ENCODE data around the gene TCF12.

Gene TCF12

DNA sequence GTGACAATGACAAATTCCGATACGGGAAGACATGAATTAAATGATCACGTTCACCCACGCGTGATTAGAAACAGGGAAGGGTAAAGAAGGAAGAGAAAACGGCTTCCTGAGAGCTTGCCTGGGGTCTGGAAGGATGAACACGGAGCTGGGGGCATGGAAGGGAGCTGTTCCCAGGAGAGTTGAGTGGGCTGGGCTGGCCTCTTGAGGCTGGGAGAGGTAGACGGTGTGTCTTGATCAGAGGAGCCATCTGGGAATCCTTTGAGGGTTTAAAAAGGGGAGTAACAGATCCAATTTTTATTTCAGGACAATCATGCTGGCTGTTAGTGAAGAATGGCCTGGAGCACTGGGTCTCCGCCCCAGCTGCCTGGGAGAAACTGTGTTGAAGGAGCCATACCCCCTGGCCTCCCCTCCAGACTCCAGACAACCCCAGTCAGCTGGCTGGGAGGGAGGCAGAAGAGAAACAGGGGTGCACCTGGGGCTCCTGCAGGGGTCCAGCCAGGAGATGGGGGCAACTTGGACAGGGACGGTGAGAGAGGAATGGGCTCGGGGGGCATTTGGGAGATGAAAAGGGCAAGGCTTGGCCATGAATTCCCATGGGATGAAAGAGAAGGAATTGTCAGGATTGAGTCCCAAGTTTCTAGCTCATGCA, 404.3 kb downstream of the TCF12 start:
- TF ChIP-seq, protein P1, sequence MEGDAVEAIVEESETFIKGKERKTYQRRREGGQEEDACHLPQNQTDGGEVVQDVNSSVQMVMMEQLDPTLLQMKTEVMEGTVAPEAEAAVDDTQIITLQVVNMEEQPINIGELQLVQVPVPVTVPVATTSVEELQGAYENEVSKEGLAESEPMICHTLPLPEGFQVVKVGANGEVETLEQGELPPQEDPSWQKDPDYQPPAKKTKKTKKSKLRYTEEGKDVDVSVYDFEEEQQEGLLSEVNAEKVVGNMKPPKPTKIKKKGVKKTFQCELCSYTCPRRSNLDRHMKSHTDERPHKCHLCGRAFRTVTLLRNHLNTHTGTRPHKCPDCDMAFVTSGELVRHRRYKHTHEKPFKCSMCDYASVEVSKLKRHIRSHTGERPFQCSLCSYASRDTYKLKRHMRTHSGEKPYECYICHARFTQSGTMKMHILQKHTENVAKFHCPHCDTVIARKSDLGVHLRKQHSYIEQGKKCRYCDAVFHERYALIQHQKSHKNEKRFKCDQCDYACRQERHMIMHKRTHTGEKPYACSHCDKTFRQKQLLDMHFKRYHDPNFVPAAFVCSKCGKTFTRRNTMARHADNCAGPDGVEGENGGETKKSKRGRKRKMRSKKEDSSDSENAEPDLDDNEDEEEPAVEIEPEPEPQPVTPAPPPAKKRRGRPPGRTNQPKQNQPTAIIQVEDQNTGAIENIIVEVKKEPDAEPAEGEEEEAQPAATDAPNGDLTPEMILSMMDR (IDR thresholded peaks at IDR 0.05; ENCODE audit: control insufficient read depth, insufficient read depth, low read depth, low read length, missing control alignments), result no peak
- no peak overlapping the region for H3K4me3 ChIP-seq (ENCODE audit: control insufficient read depth, low read depth, low read length)
- DNase-seq (ENCODE audit: low read depth), result no peak

DNA sequence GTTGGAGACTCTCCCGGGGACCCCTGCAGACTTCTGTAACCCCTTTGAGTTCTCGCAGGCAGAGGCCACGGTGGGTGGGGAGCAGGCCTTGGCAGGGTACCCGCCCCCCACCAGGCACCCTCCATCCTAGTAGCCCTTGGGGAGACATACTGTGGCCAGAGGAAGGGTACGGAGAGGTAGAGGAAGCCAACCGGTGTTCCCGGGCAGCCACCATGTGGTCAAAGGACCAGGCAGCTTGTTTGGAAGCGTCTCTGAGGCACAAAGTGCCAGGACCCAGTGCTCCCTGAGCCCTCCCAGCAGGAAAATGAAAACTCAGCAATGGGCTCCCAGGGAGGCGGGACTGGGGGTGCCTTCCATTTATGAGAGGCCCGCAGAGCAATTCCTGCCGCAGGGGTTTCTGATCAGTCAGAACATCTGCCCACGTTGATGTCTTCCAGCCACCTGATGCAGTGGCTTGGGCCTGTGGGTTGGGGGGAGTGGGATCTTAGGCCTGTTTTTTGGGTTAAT, 404.9 kb downstream of the TCF12 start:
- DNase-seq (ENCODE audit: low read depth), result no peak
- H3K4me3 ChIP-seq (ENCODE audit: control insufficient read depth, low read depth, low read length), result no peak overlapping the region
- TF ChIP-seq, protein P1 (IDR thresholded peaks at IDR 0.05; ENCODE audit: control insufficient read depth, insufficient read depth, low read depth, low read length, missing control alignments), result no peak

DNA sequence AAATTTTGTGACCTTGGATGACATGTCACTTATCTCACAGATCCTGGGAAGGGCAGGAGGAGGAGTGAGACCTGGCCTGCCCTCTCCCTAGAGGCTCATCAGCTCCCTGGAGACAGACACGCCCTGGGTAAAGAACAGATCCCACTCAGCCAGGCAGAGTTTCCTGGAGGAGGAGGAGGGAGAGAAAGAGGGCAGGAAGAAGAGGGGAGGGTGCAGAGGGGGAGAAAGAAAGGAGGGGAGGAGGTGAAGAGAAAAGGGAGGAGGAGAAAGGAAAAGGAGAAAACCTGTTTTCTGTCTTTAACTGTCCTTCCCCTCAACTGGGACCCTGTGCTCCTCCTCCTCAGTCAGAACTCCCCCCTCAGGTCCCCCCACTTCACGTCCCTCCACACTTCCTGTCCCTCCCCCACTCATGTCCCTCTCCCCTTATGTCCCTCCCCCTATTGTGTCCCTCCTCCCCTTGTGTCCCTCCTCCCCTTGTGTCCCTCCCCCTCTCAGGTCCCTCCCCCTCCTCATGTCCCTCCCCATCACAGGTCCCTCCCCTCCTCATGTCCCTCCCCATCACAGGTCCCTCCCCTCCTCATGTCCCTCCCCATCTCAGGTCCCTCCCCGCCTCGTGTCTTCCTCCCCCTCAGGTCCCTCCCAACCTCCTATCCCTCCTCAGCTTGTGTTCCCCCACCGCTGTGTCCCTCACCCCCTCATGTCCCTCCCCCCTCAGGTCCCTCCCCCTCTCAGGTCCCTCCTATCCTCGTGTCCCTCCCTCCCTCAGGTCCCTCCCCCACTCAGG, 405.6 kb downstream of the TCF12 start:
- TF ChIP-seq, protein P1 (IDR thresholded peaks at IDR 0.05; ENCODE audit: control insufficient read depth, insufficient read depth, low read depth, low read length, missing control alignments), result no peak
- H3K4me3 ChIP-seq (ENCODE audit: control insufficient read depth, low read depth, low read length), result no peak overlapping the region
- no peak for DNase-seq (ENCODE audit: low read depth)

DNA sequence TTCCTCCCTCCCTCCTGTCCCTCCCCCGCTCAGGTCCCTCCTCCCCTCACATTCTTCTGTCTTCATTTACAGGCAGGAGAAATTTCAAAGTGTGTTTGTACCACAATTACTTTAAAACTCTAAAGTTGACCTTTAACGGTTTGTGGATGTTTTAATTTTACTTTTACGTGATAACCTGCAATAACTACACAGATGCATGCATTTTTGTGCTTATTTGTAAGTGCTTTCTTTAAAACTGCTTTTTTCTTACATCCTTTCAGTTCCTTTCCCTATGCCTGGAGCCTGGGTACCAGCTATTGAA, 406.1 kb downstream of the TCF12 start:
- DNase-seq (ENCODE audit: low read depth), result no peak
- no peak overlapping the region for H3K4me3 ChIP-seq (ENCODE audit: control insufficient read depth, low read depth, low read length)
- TF ChIP-seq, protein P1 (IDR thresholded peaks at IDR 0.05; ENCODE audit: control insufficient read depth, insufficient read depth, low read depth, low read length, missing control alignments), result no peak

DNA sequence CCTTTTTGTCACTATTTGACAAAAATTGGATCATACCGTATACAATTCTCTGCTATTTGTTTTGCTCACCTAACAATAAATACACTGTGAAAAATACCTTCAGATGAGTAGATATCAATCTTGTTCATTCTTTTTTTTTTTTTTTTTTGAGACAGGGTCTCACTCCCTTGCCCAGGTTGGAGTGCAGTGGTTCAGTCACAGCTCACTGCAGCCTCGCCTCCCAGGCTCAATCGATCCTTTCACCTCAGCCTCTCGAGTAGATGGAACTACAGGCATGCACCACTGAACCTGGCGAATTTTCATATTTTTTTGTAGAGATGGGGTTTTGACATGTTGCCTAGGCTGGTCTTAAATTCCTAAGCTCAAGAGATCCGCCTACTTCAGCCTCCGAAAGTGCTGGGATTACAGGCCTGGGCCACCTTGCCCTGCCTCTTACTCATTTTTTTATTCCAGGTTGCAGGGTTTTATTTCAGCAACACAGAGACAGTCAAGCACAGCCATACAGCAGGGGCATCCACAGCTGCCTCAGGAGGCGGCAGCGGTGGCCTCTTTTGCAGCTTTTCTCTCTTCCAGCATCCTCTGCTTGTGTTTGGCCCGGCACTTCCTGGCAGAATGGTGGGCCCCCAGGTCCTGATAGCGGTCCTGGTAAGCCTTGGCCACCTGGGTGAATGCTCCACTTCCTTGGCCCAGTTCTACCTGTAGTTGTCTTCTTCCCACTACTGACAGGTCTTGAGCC, 406.7 kb downstream of the TCF12 start:
- TF ChIP-seq, protein P1 (IDR thresholded peaks at IDR 0.05; ENCODE audit: control insufficient read depth, insufficient read depth, low read depth, low read length, missing control alignments), result no peak
- no peak for DNase-seq (ENCODE audit: low read depth)
- no peak overlapping the region for H3K4me3 ChIP-seq (ENCODE audit: control insufficient read depth, low read depth, low read length)

DNA sequence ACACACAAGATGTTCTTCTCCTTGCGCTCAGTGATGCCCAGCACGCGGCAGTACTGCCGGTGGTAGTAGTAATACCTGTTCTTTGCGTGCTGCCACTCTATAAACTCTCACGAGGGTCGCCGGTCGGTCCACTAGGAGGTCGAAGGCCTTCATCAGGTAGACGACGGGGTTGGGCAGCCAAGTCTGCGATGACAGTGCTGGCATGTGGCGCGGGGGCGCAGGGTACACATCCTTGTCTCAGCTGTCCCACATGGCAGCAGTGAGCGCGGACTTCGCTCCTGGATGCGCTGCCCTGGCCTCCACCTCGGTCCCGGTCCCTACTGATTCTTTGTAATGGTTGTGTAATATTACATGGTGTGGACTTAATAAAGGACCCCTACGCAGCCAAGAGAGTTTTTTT, 407.8 kb downstream of the TCF12 start:
- no peak for DNase-seq (ENCODE audit: low read depth)
- TF ChIP-seq, protein P1 (IDR thresholded peaks at IDR 0.05; ENCODE audit: control insufficient read depth, insufficient read depth, low read depth, low read length, missing control alignments), result no peak

More for the DNA sequence above, 407.8 kb downstream of the TCF12 start:
- H3K4me3 ChIP-seq (ENCODE audit: control insufficient read depth, low read depth, low read length), result no peak overlapping the region

Measured in AG09309 (cell line).